ENCODE results near the gene HDAC7.

HDAC7 gene

GRCh38 chr12:47745485-47746041 is 74.1 kb downstream of the HDAC7 start:
- DNase-seq (ENCODE audit: low spot score) = no peak

GRCh38 chr12:47744778-47745436 is 74.8 kb downstream of the HDAC7 start:
- DNase-seq (ENCODE audit: low spot score) = no peak

GRCh38 chr12:47744005-47744651 is 75.6 kb downstream of the HDAC7 start:
- DNase-seq (ENCODE audit: low spot score) = peak; percentile 47

GRCh38 chr12:47743311-47743860 is 76.3 kb downstream of the HDAC7 start:
- DNase-seq (ENCODE audit: low spot score) = no peak

GRCh38 chr12:47742253-47742825 is 77.4 kb downstream of the HDAC7 start:
- DNase-seq (ENCODE audit: low spot score) = peak; percentile 81

- DNase-seq (ENCODE audit: low spot score) = peak; percentile 29
These were observed 78.4 kb downstream of the HDAC7 start for GRCh38 chr12:47741340-47741703.

- no peak for DNase-seq (ENCODE audit: low spot score)
These were observed 78.9 kb downstream of the HDAC7 start for GRCh38 chr12:47740606-47741339.

- DNase-seq (ENCODE audit: low spot score) = peak; percentile 8
These were observed 79.7 kb downstream of the HDAC7 start for GRCh38 chr12:47739979-47740378.

- DNase-seq (ENCODE audit: low spot score) = no peak
These were observed 80.4 kb downstream of the HDAC7 start for GRCh38 chr12:47739297-47739696.

- DNase-seq (ENCODE audit: low spot score) = no peak
These were observed 81.6 kb downstream of the HDAC7 start for GRCh38 chr12:47737936-47738594.

GRCh38 chr12:47736877-47737676 is 82.6 kb downstream of the HDAC7 start:
- DNase-seq (ENCODE audit: low spot score) = peak; percentile 40

GRCh38 chr12:47736216-47736615 is 83.5 kb downstream of the HDAC7 start:
- DNase-seq (ENCODE audit: low spot score) = no peak

- no peak for DNase-seq (ENCODE audit: low spot score)
These were observed 84.1 kb downstream of the HDAC7 start for GRCh38 chr12:47735649-47736048.

- DNase-seq (ENCODE audit: low spot score) = no peak
These were observed 84.8 kb downstream of the HDAC7 start for GRCh38 chr12:47734725-47735480.

- no peak for DNase-seq (ENCODE audit: low spot score)
These were observed 86.6 kb downstream of the HDAC7 start for GRCh38 chr12:47733142-47733541.
